HepG2 (cell line): ENCODE data around the gene AADACL4. TPM values are rescaled to one million over a fixed set of nuclear protein-coding genes. Genes with fewer than 3 reads are reported as not detected.

Source experiments
- ATAC-seq: fragments of 200-7000 bp; cut with Tn5 transposase; 3 replicates; pipeline ENCODE4 v1.9.1; 2020; ENCODE audit warnings: mild to moderate bottlenecking, moderate library complexity
- BruUV-seq: library from RNA; stranded (reverse); fragments of 400-500 nt; replicated peaks from 2 replicates; lab custom pipeline; 2021; lab: Mats Ljungman, UMichigan
- CTCF ChIA-PET: fragments of 300-600 bp; formaldehyde crosslinking; extraction: SDS; loops from one replicate; lab custom pipeline; 2021; ENCODE audit warnings: low total read pairs, inconsistent platforms, low intra/inter-chr PET ratio; lab: Yijun Ruan, JAX
- POLR2A ChIA-PET: fragments of 350-600 bp; sonication (Branson Sonifier 250); formaldehyde crosslinking; loops from one replicate; lab custom pipeline; 2020; ENCODE audit warnings: antibody characterized with exemption, inconsistent platforms; lab: Yijun Ruan, JAX
- DNase-seq: peaks from one replicate; pipeline ENCODE4 v3.0.0-alpha.2; 2015; ENCODE audit warnings: low spot score
- FAIRE-seq: peaks from 3 replicates; lab custom pipeline; 2011; peaks lifted over from hg19 to GRCh38; lab: Jason Lieb, UNC
- H2AFZ ChIP-seq: one replicate; pipeline ENCODE4 v1.6.1; 2011; ENCODE audit warnings: low read length, inconsistent platforms
- H3K27ac ChIP-seq: fragments of 300-600 bp; 3 replicates; pipeline ENCODE4 v1.8.0; 2011; ENCODE audit warnings: mixed run types, mild to moderate bottlenecking, mixed read lengths, low read length, inconsistent platforms; ENCODE audit not compliant: insufficient read depth; ENCODE audit errors: extremely low read length
- H3K27me3 ChIP-seq, 2 experiments: fragments of 200-600 bp in 1 of 2; 2 replicates in 1 of 2; 3 replicates in 1 of 2; pipeline versions ENCODE4 v1.6.0 to v1.8.0; 2011; ENCODE audit warnings: low read length in 2 of 2, mild to moderate bottlenecking in 2 of 2, moderate library complexity in 2 of 2, inconsistent platforms in 1 of 2; ENCODE audit not compliant: insufficient read depth in 2 of 2, control insufficient read depth in 1 of 2
- H3K36me3 ChIP-seq, 2 experiments: fragments of 200-600 bp in 1 of 2; replicated peaks in 1 of 2; 2 replicates in 1 of 2; 3 replicates in 1 of 2; pipeline versions ENCODE4 v1.5.1 to v1.8.0; 2011; ENCODE audit warnings: low read length in 2 of 2, inconsistent platforms in 1 of 2; ENCODE audit not compliant: insufficient read depth in 2 of 2, control insufficient read depth in 1 of 2
- H3K4me1 ChIP-seq: 2 replicates; pipeline ENCODE4 v1.5.1; 2012; ENCODE audit warnings: low read length, inconsistent platforms; ENCODE audit not compliant: insufficient read depth
- H3K4me2 ChIP-seq: 2 replicates; pipeline ENCODE4 v1.6.0; 2011; ENCODE audit warnings: low read depth, low read length, inconsistent platforms
- H3K4me3 ChIP-seq, 3 experiments: fragments of 200-600 bp in 1 of 3; sonication (generic), shearing (Covaris generic) in 1 of 3; replicated peaks in 1 of 3; 2 replicates each; pipeline ENCODE4 v1.5.1; 2011 to 2016; ENCODE audit warnings: low read length in 3 of 3, inconsistent platforms in 2 of 3, low read depth in 2 of 3, mild to moderate bottlenecking in 2 of 3, control low read depth in 1 of 3, mixed read lengths in 1 of 3; ENCODE audit not compliant: insufficient read depth in 1 of 3
- H3K79me2 ChIP-seq: one replicate; pipeline ENCODE4 v1.6.1; 2011; ENCODE audit warnings: low read length, inconsistent platforms; ENCODE audit not compliant: insufficient read depth
- H3K9ac ChIP-seq: 2 replicates; pipeline ENCODE4 v1.6.0; 2011; ENCODE audit warnings: mild to moderate bottlenecking, low read depth, low read length, inconsistent platforms; ENCODE audit not compliant: insufficient read depth
- H3K9me3 ChIP-seq: 2 replicates; pipeline ENCODE4 v1.5.1; 2012; ENCODE audit warnings: mild to moderate bottlenecking, low read length
- H4K20me1 ChIP-seq: 2 replicates; pipeline ENCODE4 v1.6.0; 2011; ENCODE audit warnings: inconsistent platforms, mild to moderate bottlenecking, low read length, moderate library complexity; ENCODE audit not compliant: insufficient read depth
- GTF3A ChIP-seq: sonication (generic); formaldehyde crosslinking; conservative IDR thresholded peaks from 2 replicates; pipeline ENCODE4 v1.4.0; 2020; ENCODE audit warnings: mild to moderate bottlenecking, missing genetic modification reagents
- IKZF5 ChIP-seq: IDR thresholded peaks from 2 replicates; pipeline ENCODE4 v1.6.1; 2018; ENCODE audit warnings: missing genetic modification reagents, mild to moderate bottlenecking, missing compliant biosample characterization
- MAFF ChIP-seq: IDR thresholded peaks from 2 replicates; pipeline ENCODE4 v1.6.1; 2011; ENCODE audit warnings: low read depth, low read length, improper control_type of control experiment
- MAFK ChIP-seq, 2 experiments: IDR thresholded peaks in 1 of 2; conservative IDR thresholded peaks in 1 of 2; 2 replicates each; pipeline ENCODE4 v1.6.1; 2011; ENCODE audit warnings: improper control_type of control experiment in 2 of 2, low read length in 2 of 2
- TARDBP ChIP-seq: sonication (generic); formaldehyde crosslinking; IDR thresholded peaks from 2 replicates; pipeline ENCODE4 v1.8.0; 2022; ENCODE audit warnings: mild to moderate bottlenecking, missing genetic modification reagents
- TOPORS ChIP-seq: sonication (generic); formaldehyde crosslinking; IDR thresholded peaks from 2 replicates; pipeline ENCODE4 v1.8.0; 2023; ENCODE audit warnings: mild to moderate bottlenecking, missing genetic modification reagents
- ZFP1 ChIP-seq: IDR thresholded peaks from 2 replicates; pipeline ENCODE4 v1.6.1; 2016
- ZNF451 ChIP-seq: sonication (generic); formaldehyde crosslinking; IDR thresholded peaks from 2 replicates; pipeline ENCODE4 v1.5.0; 2020; ENCODE audit warnings: mild to moderate bottlenecking, missing genetic modification reagents
- WGBS: methylation state at CpG from one replicate; pipeline ENCODE4 v1.1.6; 2017; ENCODE audit warnings: low lambda C conversion rate; 5-methylcytosine and 5-hydroxymethylcytosine counted together
- in situ Hi-C: cut with HindIII; loops from 2 replicates; pipeline ENCODE4 v1.10.0; 2017; ENCODE audit warnings: low pct_unique_long_range_greater_than_20kb; ENCODE audit not compliant: extremely low pct_ligation_motif_present
- intact Hi-C: fragments of 100-400 bp; cut with micrococcal nuclease; formaldehyde crosslinking; loops from one replicate; pipeline ENCODE4 v1.10.0; 2022; ENCODE audit not compliant: unreplicated experiment
- polyA plus RNA-seq, 8 experiments: library from polyadenylated mRNA; depleted of rRNA in 3 of 8; stranded (reverse) in 7 of 8; unstranded in 1 of 8; fragments of >200 nt; fragmentation: Illumina TruSeq in 4 of 8; extraction: Trizol in 4 of 8; gene quantifications; 2 replicates each; pipeline versions ENCODE4 v1.2.1 to v1.2.3, GENCODE V29; 2011 to 2016; ENCODE audit warnings: low read depth in 4 of 8, missing spikeins in 1 of 8, mixed read lengths in 1 of 8; ENCODE audit not compliant: insufficient read depth in 1 of 8
- total RNA-seq, 5 experiments: library from RNA; depleted of rRNA; stranded (reverse); fragments of >200 nt; fragmentation: Illumina TruSeq; extraction: Trizol; gene quantifications; 2 replicates each; pipeline ENCODE4 v1.2.3, GENCODE V29; 2016; ENCODE audit warnings: low read depth in 1 of 5
- TF ChIP-seq, protein P1 (sequence below): sonication (generic); formaldehyde crosslinking; IDR thresholded peaks from 2 replicates; pipeline ENCODE4 v1.8.1; 2022; ENCODE audit warnings: low read depth, mild to moderate bottlenecking, missing genetic modification reagents
- TF ChIP-seq, protein P2 (sequence below): sonication (generic); formaldehyde crosslinking; IDR thresholded peaks from 2 replicates; pipeline ENCODE4 v1.4.0; 2020; ENCODE audit warnings: missing genetic modification reagents; ENCODE audit errors: not compliant biosample characterization

The AADACL4 gene
- total and polyA plus RNA-seq, 2 of the 13 experiments (the other 11 are each of a cell fraction or from before 2014, with no cell fraction given), result not detected

GRCh38 chr1:12692967-12693782 lies 49.3 kb downstream of the AADACL4 start (continued):
- TF ChIP-seq, protein P1, sequence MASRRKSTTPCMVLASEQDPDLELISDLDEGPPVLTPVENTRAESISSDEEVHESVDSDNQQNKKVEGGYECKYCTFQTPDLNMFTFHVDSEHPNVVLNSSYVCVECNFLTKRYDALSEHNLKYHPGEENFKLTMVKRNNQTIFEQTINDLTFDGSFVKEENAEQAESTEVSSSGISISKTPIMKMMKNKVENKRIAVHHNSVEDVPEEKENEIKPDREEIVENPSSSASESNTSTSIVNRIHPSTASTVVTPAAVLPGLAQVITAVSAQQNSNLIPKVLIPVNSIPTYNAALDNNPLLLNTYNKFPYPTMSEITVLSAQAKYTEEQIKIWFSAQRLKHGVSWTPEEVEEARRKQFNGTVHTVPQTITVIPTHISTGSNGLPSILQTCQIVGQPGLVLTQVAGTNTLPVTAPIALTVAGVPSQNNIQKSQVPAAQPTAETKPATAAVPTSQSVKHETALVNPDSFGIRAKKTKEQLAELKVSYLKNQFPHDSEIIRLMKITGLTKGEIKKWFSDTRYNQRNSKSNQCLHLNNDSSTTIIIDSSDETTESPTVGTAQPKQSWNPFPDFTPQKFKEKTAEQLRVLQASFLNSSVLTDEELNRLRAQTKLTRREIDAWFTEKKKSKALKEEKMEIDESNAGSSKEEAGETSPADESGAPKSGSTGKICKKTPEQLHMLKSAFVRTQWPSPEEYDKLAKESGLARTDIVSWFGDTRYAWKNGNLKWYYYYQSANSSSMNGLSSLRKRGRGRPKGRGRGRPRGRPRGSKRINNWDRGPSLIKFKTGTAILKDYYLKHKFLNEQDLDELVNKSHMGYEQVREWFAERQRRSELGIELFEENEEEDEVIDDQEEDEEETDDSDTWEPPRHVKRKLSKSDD (CRISPR knock-in tag), result no peak
- no peak for TF ChIP-seq TARDBP (CRISPR knock-in tag)
- TF ChIP-seq, all 625 proteins: peak for 3

DNA sequence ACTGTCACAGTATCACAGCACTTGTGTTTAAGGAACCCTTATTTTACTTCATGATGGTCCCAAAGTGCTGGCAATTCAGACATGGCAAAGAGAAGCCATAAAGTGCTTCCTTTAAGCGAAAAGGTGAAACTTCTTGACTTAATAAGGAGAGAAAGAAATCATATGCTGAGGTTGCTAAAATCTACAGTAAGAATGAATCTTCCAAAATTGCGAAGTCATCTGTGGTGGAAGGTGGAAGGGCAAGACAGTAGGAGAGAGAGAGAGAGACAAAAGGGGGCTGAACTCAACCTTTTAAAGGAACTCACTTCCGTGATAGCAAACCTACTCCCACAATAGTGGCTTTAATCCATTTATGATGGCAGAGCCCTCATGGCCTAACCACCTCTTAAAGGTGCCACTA lies 52.8 kb downstream of the AADACL4 start:
- CTCF ChIA-PET, result no interaction called here
- Histone ChIP-seq H3K4me1 (no peaks in the 10 kb centered on the region), H3K4me2 (no peak overlapping the region), H3K4me3 (no peak overlapping the region), H3K27ac (no peak overlapping the region), H3K9ac (no peak overlapping the region), H2AFZ (no peak overlapping the region), H3K27me3 (peaks cover 3 to 15% of the 10 kb centered on the region in 2 experiments; a peak in 4 of 5 replicates), H3K9me3 (no peaks in the 10 kb centered on the region), H3K79me2 (no peaks in the 10 kb centered on the region), H3K36me3 (no peaks in the 10 kb centered on the region), H4K20me1 (no peaks in the 10 kb centered on the region)
- DNase-seq, result no peak
- no peak for ATAC-seq
- WGBS, result under 1% methylated on average over 3 of the region's 3 CpGs
- in situ Hi-C loops (no loop called here), intact Hi-C loops (no loop called here)
- POLR2A ChIA-PET, result no interaction called here
- TF ChIP-seq MAFK (conservative IDR thresholded peaks at IDR 0.05 in 1 of 2, IDR thresholded peaks at IDR 0.05 in 1 of 2; ENCODE audit: low read length in 2 of 2), result peak; percentile 16 to 70; a peak in 2 of 4 replicates
- TF ChIP-seq, protein P2, sequence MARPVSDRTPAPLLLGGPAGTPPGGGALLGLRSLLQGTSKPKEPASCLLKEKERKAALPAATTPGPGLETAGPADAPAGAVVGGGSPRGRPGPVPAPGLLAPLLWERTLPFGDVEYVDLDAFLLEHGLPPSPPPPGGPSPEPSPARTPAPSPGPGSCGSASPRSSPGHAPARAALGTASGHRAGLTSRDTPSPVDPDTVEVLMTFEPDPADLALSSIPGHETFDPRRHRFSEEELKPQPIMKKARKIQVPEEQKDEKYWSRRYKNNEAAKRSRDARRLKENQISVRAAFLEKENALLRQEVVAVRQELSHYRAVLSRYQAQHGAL (CRISPR knock-in tag), result no peak
- TF ChIP-seq ZNF451 (CRISPR knock-in tag), result no peak
- 0 out of 2 replicates have a peak, but pooled peaks have one; percentile 20 for TF ChIP-seq MAFF
- no peak for TF ChIP-seq ZFP1 (CRISPR knock-in tag)
- TF ChIP-seq IKZF5 (CRISPR knock-in tag), result no peak
- TF ChIP-seq GTF3A, result no peak
- no peak for TF ChIP-seq TOPORS (CRISPR knock-in tag)
- BruUV-seq, result no TSS peak
- FAIRE-seq, result no peak
